ENCODE data around the gene AZU1. TPM values are rescaled to one million over a fixed set of nuclear protein-coding genes. Genes with fewer than 3 reads are reported as not detected.

Gene AZU1, protein sequence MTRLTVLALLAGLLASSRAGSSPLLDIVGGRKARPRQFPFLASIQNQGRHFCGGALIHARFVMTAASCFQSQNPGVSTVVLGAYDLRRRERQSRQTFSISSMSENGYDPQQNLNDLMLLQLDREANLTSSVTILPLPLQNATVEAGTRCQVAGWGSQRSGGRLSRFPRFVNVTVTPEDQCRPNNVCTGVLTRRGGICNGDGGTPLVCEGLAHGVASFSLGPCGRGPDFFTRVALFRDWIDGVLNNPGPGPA
- not detected for total RNA-seq

DNA sequence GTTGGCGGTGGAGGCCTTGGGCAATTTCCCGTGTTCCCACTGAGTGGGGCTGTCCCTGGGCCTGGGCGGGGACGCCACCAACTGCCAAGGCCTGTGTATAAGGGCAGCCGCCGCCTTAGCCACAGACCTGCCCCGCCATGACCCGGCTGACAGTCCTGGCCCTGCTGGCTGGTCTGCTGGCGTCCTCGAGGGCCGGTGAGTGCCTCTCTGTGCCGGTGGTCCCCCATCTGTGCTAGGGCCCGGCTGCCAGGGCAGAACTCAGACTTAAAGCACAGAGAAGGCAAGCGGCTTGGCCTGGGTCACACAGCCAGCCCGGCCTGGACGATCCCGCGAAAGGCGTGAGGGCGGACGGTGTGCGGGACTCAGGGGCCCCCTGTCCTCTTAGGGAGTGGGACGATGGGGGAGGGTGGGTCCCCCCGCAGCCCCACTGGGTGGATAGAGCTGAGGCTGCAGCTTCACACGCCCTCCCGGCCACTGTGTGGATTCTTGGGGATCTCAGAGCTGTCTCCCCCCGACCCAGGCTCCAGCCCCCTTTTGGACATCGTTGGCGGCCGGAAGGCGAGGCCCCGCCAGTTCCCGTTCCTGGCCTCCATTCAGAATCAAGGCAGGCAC is at the start of gene AZU1:
TSS of gene AZU1 (plus strand) at position 128 of the 612 bp plus-strand sequence. CDS start at position 138, 10 bp downstream.
- DNase-seq (ENCODE audit: low spot score), result no peak

DNA sequence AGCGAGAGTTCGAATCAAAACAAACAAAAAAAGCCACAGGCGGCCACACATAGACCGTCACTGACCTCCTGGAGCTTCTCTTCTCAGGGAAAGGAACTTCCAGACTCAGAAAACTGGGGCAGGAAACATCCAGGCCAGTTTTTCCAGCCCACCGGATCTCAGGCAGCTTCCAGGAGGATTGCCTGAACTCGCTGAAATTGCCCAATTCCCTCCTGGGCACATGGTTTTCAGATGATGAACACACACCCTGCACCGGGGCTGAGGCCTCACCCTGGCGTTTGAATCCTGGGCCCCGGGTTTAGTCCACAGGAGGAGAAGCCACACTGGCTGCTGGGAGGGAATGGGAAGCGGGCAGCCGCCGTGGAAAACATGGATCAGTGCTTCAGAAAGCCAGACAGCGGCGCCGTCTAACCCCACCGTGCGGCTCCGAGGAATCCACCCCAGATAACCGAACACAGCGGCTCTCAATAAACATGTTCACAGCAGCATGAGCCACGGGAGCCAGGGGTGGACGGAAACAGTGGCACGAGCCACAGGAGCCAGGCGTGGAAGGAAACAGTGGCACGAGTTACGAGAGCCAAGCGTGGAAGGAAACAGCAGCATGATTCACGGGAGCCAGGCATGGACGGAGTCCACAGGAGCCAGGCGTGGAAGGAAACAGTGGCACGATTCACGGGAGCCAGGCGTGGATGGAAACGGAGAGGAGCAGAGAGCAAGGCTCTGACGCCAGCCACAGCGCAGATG is 48.6 kb upstream of the AZU1 start:
- DNase-seq (ENCODE audit: low spot score), result peak; percentile 81

DNA sequence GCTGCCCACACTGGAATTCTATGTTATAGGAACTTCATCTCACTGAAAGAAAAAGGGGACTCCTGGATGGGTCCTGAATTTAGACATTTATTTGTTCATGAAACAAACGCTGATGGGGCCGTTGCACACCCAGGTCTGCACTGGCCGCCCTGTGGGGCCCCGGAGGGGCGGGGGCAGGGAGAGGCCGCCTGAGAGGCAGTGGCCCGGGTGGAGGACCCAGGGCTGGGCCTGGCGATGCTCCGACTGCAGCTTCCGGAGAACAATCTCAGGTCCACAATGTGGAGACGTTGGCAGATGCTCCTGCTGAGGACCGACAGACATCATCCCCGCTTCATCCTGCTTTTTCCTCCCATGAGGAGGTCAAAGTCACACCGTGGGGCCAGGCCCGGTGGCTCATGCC is 46.7 kb upstream of the AZU1 start:
- DNase-seq (ENCODE audit: low spot score), result no peak

DNA sequence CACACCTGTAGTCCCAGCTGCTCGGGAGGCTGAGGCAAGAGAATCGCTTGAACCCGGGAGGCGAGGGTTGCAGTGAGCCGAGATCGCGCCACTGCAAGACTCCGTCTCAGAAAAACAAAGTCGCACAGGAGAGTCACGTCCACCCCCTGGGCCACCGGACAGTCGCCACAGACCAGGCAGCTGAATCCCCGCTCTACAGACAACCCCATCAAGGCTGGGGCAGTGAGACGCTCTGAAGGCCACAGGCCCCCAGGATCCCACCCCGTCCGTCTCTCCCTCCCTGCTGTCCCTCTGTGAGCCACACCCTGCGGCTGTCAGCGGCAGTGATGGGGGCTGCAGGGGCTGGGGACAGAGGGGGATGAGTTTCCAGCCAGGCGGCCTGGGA is 45.8 kb upstream of the AZU1 start:
- no peak for DNase-seq (ENCODE audit: low spot score)

DNA sequence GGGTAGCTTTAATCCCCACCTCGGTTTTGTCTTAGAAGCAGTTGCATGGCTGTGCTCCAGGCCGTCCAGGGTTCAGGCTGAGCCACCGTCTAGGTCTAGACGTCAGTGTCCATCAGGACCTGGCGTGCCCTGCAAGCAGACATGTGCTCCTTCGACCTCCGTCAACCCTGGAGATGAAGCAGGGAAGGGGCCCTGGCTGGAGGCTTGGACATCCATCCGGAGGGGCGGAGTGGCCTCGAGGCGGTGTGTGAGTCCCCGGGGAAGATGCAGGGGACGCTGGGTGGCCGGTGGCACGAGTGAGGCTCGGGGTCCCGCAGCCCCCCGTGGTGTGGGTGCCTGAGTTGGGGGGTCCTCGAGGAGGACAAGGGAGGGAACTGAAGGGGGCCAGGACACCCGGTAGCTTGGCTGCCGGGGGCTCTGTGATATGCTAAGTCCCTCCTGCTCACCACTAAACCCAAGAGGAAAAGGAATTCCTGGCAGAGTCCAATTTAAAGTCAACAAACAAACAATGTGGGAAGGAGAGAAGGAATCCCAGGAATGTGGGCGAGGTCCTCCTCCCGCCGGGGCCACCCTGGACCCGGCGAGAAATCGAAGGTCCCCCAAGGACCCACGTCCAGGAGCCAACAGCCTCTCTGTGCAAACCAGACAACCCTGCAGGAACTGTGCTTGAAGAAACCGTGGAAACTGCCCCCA is 45.3 kb upstream of the AZU1 start:
- DNase-seq (ENCODE audit: low spot score), result no peak

DNA sequence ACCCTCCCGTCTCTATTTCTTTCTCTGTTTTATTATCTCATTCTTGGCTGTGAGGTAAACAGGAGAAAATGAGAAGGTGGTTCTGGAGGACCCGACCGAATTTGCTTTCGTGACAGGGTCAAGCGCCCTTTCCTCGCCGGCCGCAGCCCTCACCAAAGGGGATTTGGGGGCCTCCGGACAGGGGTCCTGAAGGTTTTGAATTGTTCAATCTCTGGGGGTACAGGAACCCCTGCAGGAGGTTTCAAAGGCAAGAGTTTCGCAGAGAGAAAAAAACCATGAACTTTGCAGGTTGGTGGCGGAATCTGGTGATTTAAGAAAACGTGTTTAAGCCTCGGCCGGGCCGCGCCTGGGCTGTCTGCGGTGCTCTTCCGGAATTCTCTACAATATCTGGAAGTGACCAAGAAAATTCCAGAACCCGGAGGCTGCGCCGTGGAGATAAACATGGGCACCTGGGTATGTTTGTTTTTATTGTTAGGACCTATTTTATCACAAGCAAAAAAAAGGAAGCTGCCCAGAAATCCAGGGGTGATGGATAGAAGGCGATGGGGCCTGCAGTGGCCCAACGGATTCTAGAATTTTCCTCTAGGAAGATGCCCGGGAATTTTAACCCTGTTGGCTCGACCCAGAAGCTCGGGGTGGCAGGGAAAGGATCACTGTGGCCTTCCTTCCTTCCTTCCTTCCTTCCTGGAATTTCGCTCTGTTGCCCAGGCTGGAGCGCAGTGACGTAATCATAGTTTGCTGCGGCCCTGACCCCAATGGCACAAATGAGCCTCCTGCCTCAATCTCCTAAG is 44.6 kb upstream of the AZU1 start:
- DNase-seq (ENCODE audit: low spot score), result no peak

DNA sequence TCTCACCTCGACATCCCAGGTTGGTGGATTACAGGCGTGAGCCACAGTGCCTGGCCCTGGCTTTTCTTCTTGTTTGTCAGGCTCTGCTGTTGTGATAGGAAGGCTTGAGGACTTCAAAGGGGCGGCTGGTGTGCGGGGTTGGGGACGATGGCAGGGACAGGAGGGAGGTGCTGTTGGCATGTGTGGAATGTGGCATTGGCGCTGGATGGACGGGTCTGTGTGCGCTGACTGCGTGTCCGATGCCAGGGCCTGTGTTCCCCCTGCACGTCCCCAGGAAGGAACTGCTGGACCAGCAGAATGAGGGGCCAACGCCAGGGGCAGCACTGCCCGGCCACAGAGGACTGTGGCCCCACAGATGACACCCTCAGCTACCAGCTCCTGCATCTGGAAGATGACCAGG is 43.1 kb upstream of the AZU1 start:
- no peak for DNase-seq (ENCODE audit: low spot score)

DNA sequence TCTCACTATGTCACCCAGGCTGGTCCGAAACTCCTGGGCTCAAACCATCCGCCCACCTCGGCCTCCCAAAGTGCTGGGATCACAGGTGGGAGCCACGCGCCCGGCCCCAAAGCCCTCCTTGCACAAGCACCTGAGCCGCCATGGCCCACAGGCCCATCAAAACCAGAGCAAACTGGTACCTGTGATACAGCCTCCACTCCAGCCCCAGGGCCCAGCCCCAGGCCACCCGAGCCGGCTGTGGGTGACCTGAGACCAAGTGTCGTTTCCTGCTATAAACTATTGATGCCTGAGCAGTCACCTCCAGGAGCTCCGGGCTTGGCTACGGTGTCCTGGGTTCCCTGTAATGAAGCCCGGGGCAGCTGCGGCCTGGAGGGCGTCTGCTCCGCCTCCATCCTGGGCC is 40.1 kb upstream of the AZU1 start:
- no peak for DNase-seq (ENCODE audit: low spot score)

DNA sequence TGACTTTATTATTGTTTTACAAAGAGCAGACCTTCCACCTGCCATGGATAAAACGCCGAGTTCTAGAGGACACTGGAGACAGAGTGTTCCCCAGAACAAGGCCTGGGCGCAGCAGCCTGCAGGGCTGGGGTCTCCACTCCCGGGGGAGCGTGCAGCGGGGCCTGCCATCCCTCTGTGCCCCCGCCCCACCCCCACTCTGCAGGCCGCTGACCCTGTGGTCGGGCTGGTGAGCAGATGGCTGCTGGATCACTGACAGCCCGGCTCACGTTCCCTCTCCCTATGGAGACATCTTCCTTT is 39.0 kb upstream of the AZU1 start:
- DNase-seq (ENCODE audit: low spot score), result no peak

DNA sequence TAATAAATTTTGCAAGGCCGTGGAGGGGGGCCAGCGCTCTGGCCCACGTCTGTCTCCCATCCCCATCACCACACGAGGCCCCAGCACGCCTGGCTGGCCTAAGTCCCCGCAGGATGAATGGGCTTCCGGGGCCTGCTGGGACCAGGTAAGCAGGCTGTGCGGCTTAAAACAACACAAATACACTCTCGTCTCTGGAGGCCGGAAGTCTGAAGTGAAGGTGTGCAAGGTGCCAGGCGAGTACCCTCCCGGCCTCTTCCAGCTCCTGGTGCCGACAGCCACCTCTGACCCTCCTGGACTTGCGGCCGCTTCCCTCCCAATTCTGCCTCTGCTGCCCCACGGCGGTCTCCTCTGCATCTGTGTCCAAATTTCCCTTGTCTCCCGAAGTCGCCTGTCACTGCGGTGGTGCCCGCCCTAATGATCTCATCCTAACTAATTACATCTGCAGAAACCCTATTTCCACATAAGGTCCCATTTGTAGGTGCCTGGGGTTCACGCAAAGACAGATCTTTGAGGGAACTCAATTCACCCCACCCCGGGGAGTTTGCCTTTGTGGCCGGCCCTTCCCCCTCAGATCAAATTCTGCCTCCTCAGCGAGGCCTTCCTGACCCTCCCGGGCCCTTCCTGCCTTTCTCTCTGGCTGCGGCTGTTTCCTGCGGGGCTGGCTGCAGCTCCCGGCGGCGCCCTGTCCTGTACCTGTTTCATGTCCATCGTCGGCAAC is 38.5 kb upstream of the AZU1 start:
- no peak for DNase-seq (ENCODE audit: low spot score)

DNA sequence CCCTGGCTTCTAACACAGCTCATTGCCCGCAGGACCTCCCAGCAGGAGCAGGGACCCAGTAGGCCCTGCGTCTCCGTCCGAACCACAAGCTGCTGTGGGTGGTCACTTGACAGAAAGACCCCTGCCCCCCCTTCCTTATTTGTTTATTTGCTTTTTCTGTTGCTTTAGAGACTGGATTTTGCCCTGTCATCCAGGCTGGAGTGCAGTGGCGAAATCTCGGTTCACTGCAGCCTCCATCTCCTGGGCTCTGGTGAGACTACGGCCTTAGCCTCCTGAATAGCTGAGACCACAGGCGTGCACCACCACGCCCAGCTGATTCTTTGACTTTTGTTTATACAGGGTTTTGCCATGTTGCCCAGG is 38.0 kb upstream of the AZU1 start:
- DNase-seq (ENCODE audit: low spot score), result no peak

DNA sequence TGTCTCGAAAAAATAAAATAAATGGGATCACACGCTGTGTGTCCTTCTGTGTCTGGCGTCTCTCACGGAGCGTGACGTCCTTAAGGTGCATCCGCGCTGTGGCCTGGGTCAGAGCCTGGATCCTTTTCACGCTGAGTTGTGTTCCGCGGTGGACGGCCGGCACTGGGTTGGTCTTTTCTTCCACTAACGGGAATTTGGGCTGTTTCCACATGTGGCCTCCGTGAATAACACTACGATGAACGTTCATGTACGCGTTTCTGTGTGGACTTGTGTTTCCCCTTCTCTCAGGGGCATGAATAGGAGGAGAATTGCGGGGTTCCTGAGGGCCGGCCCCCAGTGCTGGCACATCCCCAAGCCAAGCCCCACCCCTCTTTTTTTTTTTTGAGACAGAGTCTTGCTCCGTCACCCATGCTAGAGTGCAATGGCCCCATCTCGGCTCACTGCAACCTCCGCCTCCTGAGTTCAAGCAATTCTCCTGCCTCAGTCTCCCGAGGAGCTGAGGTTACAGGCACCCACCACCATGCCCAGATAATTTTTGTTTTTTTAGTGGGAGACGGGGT is 36.5 kb upstream of the AZU1 start:
- DNase-seq (ENCODE audit: low spot score), result no peak

DNA sequence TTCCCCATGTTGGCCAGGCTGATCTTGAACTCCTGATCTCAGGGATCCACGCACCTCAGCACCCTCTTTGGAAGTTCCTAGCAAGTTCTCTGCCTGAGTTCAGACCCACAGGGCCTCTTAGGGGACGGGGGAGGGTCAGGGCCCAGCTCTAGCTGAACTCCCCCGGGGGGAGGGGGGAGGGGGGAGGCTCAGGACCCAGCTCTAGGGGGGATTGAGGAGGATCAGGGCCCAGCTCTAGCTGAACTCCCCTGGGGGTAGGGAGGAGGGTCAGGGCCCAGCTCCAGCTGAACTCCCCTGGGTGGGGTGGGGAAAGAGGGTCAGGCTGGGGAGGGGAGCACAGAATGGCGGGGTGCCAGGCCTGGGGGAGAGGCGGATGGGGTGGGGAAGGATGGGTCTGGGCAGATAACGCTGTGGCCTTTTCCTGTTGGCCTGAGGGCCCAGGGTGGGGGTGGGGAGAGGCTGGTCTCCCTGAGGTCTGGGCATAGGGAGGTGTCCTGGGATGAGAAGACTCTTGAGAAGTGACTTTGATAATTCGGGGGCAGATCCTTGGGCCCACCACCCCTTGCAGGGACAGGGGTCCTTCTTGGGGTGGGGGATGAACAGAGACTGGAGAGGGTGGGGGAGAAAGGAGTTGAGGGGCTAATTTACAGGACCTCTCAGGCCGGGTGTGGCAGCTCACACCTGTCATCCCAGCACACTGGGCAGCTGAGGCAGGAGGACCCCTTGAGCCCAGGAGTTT is 35.9 kb upstream of the AZU1 start:
- no peak for DNase-seq (ENCODE audit: low spot score)

DNA sequence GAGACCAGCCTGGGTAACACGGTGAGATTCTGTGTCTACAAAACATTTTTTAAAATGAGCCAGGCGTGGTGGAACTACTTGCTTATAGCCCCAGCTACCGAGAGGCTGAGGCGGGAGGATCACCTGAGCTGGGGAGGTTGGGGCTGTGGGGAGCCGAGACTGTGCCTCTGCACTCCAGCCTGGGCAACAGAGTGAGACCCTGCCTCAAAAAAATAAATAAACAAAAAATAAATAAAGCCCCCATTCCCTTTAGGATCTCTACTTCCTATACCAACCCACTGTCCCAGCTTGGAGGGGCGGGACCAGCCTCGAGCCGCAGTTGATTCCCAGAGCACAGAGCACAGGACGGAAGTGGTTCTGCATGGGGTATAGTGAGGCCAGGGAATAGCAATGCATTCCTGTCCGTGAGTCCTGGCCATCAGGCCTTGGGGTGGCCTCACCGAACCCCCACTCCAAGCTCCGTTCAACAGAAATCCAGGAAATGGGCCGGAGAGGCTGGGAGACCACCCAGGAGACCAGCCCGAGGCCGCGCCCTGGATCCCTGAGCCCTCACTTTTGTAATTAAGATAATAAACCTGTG is 35.2 kb upstream of the AZU1 start:
- no peak for DNase-seq (ENCODE audit: low spot score)

DNA sequence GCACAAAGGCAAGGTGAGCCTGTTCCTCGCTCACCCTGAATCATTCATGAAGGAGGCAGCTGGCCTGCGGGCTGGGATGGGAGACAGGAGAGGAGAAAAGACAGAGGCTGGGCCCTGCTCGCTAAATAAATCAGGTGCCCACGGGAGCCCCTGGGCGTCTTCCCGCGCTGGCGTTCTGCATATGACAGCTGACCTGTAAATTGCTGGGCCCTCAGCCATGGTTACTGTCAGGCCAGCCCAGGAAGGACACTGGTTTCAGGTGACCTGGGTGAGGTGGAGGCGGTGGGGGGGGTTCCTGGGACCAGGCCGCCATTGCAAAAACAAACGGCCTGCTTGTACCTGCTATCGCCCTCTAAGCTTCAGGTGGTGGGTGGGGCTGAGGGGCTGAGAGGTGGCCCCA is 33.8 kb upstream of the AZU1 start:
- no peak for DNase-seq (ENCODE audit: low spot score)

DNA sequence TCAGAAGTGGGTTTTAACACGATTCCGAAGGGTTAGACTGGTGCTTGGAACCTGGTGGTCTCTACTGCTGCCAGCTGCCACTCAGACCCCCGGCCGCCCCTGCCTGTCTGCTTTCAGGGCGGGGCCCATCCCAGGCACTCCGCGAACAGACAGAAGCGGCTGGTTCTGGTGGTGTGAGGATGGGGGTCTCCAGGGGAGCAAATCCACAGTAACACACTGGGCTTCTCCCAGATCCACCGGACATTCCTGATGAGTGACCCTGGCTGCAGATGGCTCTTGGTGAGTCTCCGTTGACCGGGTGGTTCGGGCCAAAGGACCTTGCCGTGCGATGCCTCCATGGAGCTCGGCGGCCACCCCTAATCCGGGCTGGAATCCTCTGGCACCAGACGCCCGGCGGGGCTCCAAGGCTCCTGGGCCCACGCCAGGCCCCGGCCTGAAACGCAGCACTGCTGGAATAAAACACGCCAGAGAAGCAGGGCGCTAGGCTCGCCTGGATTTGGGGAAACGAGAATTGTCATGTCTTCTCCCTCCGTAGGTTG is 32.5 kb upstream of the AZU1 start:
- DNase-seq (ENCODE audit: low spot score), result no peak

DNA sequence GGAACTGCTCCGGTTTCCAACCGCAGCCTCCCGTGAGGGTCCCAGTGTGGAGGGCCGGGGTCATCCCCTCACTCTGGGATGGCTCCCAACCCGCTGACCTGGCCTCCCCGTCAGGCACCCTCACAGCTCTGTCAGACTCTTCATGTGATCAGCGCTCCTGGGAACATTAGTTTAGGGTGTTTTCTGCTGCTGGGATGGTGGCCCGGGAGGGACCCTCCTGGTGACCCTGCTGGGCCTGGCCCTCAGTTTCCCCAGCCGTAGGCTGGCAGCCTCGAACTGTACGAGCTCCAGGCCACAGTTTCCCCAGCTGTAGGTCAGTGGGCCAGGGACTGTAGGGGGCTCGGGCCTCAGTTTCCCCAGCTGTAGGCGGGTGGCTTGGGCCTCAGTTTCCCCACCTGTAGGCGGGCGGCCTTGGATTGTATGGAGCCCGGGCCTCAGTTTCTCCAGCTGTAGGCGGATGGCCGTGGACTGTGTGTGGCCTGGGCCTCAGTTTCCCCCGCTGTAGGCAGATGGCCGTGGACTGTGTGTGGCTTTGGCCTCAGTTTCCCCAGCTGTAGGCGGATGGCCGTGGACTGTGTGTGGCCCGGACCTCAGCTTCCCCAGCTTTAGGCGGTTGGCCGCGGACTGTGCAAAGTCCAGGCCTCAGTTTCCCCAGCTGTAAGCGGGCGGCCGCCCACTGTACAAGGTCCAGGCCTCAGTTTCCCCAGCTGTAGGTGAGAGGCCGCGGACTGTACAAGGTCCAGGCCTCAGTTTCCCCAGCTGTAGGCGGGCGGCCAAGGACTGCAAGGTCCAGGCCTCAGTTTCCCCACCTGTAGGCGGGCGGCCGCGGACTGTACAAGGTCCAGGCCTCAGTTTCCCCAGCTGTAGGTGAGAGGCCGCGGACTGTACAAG is 31.7 kb upstream of the AZU1 start:
- no peak for DNase-seq (ENCODE audit: low spot score)

DNA sequence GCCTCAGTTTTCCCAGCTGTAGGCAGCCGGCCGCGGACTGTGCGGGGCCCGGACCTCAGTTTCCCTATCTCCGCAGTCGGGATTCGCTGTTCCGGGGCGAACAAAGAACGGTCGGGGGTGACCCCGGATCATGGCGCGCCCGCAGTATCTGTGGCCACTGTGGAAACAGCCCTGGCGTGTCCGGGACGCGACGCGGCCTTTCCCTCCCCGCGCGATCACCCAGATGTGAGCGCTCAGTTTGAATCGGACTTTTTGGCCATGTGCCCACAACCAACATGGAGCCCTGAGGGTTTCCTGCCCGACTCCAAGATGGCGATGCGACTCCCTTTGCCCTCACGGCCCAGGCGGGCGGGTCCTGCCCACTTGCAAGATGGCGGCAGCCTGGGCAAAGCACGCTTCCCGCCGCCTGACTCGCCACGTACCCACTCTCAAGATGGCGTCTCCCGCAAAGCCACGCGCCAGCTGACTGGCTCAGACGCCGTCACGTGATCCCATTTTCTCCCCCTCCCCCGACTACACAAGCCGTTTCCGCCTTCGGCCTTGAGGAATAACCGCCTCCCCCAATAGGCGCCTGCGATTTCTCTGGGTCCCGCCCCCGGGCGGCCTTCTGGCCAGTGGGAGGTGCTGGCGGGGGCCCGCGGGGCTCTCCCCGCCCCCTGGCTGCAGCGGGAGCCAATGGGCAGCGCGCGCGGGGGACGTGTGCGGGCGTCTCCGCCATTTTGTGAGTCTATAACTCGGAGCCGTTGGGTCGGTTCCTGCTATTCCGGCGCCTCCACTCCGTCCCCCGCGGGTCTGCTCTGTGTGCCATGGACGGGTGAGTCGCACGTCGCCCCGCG is 30.7 kb upstream of the AZU1 start, which contains the start of gene PTBP1:
TSS of gene PTBP1 (plus strand) at position 761 of the 836 bp plus-strand sequence. CDS start at position 807, 46 bp downstream.
- DNase-seq (ENCODE audit: low spot score), result peak; percentile 100

Measured in ureter (tissue), 1 donor.